GM13977 (cell line): ENCODE data around the gene ZBTB7C.

Source experiments
- DNase-seq: peaks from one replicate; pipeline ENCODE4 v3.0.0; 2012; ENCODE audit warnings: low spot score
- CTCF ChIP-seq: IDR thresholded peaks from 2 replicates; pipeline ENCODE4 v1.5.1; 2012; ENCODE audit warnings: mild to moderate bottlenecking, control low read depth; ENCODE audit not compliant: insufficient read depth; ENCODE audit errors: extremely low read depth, missing control alignments
- in situ Hi-C: fragments of 300-500 bp; cut with MboI; formaldehyde crosslinking; loops from one replicate; pipeline ENCODE4 v1.12.0; 2022; ENCODE audit warnings: low sequenced_read_pairs, low pct_unique_long_range_greater_than_20kb, mixed read lengths, inconsistent platforms; ENCODE audit not compliant: unreplicated experiment

ZBTB7C gene

GRCh38 chr18:47981830-47982229 is 427.4 kb downstream of the ZBTB7C start:
- TF ChIP-seq CTCF: no peak
- in situ Hi-C loops: no loop called here
- DNase-seq: no peak

GRCh38 chr18:47981320-47981719 is 427.9 kb downstream of the ZBTB7C start:
- in situ Hi-C loops: no loop called here

GRCh38 chr18:47979611-47980200 is 429.5 kb downstream of the ZBTB7C start:
- no peak for DNase-seq
- in situ Hi-C loops: no loop called here

More at GRCh38 chr18:47981320-47981719, 427.9 kb downstream of the ZBTB7C start:
- DNase-seq: no peak
- TF ChIP-seq CTCF: no peak

GRCh38 chr18:47978603-47979002 is 430.6 kb downstream of the ZBTB7C start:
- in situ Hi-C loops: no loop called here
- TF ChIP-seq CTCF: no peak
- no peak for DNase-seq

More at GRCh38 chr18:47979611-47980200, 429.5 kb downstream of the ZBTB7C start:
- TF ChIP-seq CTCF: no peak

GRCh38 chr18:47978141-47978540 is 431.0 kb downstream of the ZBTB7C start:
- in situ Hi-C loops: no loop called here
- TF ChIP-seq CTCF: no peak
- DNase-seq: no peak
